HEK293T (cell line): Measurements from ENCODE around the gene IL17B.

Experiments used
- ARNT ChIP-seq: fragments of 450-650 bp; IDR thresholded peaks from 2 replicates; pipeline ENCODE4 v1.6.1; 2017; ENCODE audit warnings: mild to moderate bottlenecking
- FOXA1 ChIP-seq: fragments of 450-650 bp; IDR thresholded peaks from 2 replicates; pipeline ENCODE4 v1.6.1; 2016; ENCODE audit warnings: mild to moderate bottlenecking
- FOXM1 ChIP-seq: fragments of 450-650 bp; IDR thresholded peaks from 2 replicates; pipeline ENCODE4 v1.6.1; 2017; ENCODE audit warnings: mild to moderate bottlenecking, borderline replicate concordance
- NFRKB ChIP-seq: fragments of 450-650 bp; IDR thresholded peaks from 2 replicates; pipeline ENCODE4 v1.6.1; 2016; ENCODE audit warnings: mild to moderate bottlenecking, moderate library complexity
- PKNOX1 ChIP-seq: fragments of 450-650 bp; IDR thresholded peaks from 2 replicates; pipeline ENCODE4 v1.6.1; 2016
- SP1 ChIP-seq: fragments of 450-650 bp; IDR thresholded peaks from 2 replicates; pipeline ENCODE4 v1.6.1; 2017
- ZNF384 ChIP-seq: fragments of 450-650 bp; IDR thresholded peaks from 2 replicates; pipeline ENCODE4 v1.6.1; 2016

- TF ChIP-seq NFRKB (no peak), SP1 (no peak), ZNF384 (no peak), PKNOX1 (no peak), ARNT (no peak), FOXA1 (no peak), FOXM1 (no peak)
Measured at GRCh38 chr5:149416987-149417710, 38.1 kb upstream of the IL17B start.
